GM04504 (cell line): Measurements from ENCODE around the gene KIF5B.
"Not testable (repeated sequence)": the region's sequence is repeated elsewhere in the genome, so short reads cannot be mapped to it uniquely, and the experiment has no call there.

ENCODE experiments used
- DNase-seq: peaks from one replicate; pipeline ENCODE4 v3.0.0-alpha.2; 2012; ENCODE audit warnings: low read depth

Gene KIF5B

DNA sequence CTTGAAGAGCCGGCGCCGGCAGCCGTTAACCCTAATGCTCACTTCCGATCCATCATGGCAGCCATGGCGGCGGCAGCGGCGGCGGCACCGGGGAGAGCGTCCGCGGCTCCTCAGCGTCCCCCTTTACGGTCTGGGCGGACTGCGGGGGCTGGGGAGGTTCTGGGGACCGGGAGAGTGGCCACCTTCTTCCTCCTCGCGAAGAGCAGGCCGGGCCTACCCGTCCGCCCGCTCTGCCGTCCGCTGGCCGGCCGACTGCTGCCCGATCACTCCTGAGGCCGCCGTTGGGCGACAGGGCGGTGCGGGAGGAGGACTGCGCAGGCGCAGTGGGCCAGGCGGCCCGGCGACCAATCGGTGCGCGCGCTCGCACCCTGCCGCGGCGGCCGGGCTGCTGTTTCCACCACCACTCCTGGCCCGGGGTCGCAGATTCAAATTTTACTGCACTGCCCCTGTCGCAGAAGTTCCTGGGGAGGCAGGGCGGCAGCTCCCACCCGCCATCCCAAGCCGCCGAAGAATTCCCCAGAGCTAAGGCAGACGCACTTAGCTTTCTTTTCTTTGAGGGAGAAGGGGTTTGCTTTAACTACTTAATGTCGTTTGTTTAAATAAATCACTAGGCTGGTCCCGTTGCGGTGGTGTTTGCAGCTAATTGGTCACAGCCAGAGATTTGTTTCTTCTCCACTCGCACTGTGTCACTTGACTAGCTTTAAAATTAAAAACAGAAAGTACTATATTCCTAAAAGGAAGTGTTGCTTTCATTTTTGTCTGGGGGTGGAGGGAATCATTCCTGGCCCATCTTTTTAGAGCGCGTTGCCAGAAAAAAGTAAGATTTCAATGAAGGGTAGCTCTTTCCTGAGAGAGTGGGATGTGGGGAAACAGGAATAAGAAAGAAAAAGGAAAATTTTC, at the start of gene KIF5B:
Gene KIF5B (minus strand): TSS at position 290 of the 900 bp plus-strand sequence. CDS start 452 bp downstream, outside the sequence.
- DNase-seq, result peak; percentile 70

DNA sequence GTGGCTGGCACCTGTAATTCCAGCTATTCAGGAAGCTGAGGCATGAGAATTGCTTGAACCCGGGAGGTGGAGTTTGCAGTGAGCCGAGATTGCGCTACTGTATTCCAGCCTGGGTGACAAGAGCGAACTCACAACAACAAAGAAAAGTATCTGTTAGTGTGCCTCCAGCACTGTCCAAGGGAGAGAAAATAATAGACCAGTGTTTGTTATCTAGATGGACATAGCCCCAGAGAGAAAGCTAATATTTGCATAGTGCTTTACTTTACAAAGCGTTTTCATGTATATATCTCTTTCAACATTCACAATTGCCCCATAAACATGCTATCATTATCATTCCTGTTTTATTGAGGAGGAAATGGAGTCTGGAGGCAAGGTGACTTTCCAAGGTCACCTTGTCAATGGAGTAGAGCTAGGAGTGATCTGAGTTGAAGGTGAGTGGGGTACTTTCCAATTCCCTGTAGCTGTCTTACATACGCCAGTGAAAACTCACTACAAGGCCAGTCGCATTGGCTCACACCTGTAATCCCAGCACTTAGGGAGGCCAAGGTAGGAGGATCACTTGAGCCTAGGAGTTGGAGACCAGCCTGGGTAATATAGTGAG, 49.7 kb upstream of the KIF5B start:
- DNase-seq, result no peak

DNA sequence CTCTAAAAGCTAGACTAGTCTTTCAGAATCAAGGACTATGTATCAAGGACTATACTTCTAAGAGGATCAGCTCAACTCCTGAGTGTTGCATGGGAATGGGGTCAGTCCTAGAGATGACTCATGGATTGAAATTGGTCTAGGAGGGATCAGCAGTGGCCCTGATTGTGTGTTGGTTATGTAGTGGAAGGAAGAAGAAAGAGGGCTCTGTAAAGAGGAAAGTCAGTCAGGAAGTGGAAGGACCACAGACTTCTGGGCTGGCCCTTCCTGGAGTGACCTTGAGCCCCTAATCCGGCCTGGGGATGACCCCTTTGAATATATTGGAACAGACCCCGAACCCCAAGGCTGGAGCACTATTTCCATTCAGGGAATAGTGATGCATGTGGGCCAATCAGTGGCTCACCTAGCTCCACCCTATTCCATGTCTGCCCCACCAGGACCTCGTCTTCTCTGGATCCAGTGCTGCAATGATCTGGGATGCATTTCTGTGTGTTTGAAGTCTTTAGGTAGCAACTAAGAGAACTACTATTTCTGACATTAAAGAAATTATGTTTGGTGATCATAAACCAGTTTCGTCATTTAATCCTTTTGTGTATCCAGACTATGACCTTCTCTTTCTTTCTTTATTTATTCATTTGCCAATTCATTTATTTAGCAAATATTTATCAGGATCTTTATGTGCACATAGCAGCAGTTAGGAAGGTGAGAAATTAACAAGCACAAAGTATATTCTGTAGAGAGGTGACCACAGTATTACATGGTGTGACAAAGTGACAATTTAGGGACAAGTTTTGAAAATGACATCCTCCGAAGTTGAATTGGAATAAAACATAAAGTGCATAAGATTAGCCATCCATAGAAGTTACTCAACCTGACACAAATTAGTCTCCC, 48.6 kb upstream of the KIF5B start:
- no peak for DNase-seq

DNA sequence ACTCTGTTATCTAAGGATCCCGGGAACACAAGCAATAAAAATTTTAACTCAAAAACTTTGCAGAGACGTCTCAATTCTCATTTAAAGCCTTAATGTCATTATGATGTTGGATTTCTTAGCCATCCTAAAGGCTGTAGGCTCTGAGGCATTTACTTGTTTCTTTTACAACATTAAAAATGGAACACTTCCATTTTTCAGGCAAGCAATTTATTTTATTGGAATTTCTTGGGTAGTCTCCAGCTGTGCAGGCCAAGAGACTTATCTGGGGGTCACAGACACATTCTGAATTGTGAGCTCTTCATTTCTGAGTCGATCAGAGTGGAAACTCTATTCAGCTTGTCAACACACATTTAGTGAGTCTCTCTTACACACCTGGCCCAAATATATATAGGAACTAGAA, 48.0 kb upstream of the KIF5B start:
- DNase-seq, result peak; percentile 12

DNA sequence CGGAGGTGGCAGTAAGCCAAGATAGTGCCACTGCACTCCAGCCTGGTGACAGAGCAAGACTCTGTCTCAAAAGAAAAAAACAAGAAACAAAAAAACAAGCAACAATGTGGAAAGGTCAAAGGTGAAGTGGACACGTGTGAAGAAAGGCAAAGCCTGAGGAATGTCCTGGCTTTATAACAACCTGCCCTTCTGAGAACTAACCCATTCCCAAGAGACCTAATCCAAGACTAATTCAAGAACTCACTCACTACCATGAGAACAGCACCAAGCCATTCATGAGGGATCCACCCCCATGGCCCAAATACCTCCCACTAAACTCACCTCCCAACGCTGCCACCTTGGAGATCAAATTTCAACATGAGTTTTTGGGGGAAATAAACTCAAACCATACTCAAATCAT, 47.5 kb upstream of the KIF5B start:
- peak; percentile 5 for DNase-seq

DNA sequence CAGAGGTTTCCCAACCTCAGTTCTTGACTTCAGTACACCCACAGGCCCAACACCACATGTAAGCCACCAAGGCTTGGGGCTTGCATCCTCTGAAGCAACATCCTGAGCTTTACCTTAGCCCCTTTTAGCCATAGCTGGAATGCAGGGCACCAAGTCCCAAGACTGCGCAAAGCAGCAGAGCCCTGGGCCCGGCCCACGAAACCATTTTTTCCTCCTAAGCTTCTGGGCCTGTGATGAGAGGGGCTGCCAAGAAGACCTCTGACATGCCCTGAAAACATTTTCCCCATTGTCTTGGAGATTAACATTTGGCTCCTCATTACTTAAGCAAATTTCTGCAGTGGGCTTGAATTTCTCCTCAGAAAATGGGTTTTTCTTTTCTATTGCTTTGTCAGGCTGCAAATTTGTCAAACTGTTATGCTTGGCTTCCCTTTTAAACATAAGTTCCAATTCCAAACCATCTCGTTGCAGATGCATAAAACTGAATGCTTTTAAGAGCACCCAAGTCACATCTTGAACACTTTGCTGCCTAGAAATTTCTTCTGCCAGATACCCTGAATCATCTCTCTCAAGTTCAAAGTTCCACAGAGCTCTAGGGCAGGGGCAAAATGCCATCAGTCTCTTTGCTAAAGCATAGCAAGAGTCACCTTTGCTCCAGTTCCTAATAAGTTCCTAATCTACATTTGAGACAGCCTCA, 42.5 kb upstream of the KIF5B start:
- not testable (repeated sequence) for DNase-seq

DNA sequence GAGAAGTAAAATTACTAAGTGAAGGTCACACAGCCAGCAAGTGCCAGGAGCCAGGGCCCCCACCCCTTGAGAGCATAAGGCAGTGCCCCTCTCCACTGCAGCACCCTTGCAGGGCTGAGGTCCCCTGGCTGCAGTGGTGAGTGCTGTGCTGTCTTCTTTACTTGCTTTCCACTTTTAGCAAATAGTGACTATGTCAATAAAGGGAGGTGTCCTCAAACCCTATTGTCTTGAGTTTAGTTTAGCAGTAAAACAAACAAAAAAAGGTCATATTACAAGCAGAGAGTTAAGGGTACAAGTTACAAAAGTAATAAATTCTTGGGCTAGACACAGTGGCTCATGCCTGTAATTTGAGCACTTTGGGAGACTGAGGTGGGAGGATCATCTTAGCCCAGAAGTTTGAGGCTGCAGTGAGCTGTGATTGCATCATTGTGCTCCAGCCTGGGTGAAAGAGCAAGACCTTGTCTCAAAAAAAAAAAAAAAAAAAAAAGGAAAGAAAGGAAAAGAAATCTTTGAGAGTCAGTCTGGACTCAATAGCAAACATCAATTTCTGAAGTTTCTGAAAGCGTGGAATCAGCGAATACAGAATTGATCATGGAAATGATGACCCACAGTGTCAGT, 39.0 kb upstream of the KIF5B start:
- no peak for DNase-seq

DNA sequence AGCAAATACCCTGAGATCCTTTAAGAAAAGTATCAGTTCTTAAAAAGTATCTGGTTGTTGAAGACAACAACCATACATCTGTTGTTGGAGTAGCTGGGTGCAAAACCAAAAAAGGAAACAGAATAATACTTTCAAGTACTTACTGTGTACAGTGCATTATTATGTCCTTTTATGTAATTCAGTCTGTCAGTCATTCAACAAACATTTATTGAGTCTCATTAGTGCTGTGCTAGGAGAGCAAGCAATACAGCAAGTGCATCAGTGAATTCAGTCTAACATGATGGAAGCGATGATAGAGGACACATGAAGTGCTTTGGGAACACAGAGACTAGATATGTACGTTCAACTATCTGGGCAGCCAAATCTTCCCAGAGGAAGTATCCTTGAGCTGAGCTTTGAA, 37.4 kb upstream of the KIF5B start:
- no peak for DNase-seq

DNA sequence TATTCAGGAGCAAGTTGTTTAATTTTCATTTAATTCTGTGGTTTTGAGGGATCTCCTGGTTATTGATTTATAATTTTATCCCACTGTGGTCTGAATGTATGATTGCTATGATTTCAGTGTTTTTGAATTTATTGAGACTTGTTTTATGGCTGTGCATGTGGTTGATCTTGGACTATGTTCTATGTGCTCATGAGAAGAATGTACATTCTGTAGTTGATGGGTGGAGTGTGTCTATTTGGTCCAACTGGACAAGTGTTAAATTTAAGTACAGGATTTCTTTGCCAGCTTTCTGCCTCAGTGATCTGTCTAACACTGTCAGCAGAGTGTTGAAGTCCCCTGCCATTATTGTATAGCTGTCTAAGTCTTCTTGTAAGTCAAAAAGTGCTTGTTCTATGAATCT, 34.8 kb upstream of the KIF5B start:
- DNase-seq, result no peak

DNA sequence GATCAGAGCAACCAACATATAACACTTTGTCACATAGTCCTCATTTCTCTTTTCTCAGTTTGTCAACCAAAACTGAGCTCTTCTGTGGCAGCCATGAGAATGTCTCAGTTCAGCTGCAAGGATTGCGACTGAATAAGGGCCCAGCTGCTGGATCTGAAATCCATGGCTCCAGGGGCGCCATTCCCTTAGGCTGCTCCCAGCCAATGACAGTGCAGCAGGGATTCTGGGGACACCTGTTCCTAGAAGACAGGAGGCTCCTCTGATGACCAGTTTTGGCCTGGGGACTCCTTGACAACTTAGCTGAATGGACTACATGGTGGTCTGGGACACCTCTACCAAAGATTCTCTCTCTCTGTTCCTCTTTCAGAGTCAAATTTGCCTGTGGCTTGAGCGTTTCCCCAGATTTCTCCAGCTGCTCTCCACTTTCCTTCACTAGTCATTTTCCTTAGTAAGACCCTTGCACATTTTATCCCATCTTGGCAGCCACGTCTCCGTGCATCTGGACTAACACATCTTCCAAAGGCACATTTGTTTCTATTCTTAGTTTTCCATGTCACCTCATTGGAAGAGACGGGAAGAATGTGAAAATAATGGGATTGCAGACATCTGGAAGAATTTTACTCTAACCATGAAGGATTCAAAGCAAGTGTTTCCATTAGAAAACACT, 28.1 kb upstream of the KIF5B start:
- DNase-seq, result no peak

DNA sequence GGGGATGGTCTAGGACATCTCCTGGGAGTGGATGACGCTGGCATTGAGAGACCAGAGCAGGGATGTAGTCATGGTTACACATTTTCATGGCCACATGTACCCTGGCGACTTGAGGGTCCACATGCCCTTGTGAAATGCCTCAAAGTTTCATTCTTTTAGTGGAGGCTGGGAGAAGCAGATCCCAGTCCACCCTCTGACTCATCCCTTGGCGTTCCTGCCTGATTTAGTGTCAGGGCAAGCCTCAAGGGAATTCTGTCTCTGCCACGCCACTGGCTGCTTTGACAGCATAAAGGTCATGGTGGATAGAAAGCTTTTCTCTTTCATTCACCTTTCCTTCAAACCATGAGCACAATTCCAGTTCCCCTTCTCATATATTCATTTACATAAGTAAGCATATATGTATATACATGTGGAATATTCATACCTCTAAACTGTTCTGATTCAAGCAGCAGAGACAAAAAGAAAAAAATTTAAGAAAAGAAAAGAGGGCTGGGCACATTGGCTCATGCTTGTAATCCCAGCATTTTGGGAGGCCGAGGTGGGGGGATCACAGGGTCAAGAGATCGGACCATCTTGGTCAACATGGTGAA, 21.8 kb upstream of the KIF5B start:
- peak; percentile 70 for DNase-seq

DNA sequence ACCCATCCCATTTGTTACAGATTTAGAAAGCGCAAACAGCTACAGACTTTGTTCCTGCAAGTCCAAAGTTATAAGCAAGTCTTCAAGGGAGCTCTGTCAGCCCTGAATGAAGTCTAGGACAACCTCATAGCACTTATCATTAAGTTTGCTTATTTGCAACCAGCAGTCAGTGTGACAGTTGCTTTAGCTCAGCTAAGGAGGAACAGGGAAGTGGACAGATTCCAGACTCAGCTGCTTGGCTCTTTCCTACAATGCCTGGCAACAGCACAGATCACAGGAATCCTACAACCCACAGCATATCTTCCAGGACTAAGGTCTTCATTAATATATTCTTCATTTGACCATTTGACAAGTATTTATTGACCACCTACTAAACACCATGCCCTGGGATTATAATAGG, 17.4 kb upstream of the KIF5B start:
- DNase-seq, result no peak

DNA sequence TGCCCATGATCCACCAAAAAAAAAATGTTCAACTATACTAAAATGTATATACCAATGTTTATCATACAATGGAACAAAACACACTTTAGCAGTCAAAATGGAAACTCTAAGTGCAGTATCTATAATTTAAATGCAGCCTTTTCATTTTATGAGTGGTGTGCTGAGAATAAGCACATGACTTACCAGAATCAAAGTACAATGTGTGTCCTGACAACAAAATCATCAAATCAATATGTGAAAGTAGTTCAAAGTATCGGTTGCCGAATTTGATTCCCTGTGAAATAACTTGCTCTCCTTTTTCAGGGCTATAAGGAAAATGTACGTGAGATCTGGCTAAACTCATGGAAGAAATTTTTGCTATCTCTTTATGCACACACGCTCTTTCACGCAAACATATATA, 16.9 kb upstream of the KIF5B start:
- no peak for DNase-seq

DNA sequence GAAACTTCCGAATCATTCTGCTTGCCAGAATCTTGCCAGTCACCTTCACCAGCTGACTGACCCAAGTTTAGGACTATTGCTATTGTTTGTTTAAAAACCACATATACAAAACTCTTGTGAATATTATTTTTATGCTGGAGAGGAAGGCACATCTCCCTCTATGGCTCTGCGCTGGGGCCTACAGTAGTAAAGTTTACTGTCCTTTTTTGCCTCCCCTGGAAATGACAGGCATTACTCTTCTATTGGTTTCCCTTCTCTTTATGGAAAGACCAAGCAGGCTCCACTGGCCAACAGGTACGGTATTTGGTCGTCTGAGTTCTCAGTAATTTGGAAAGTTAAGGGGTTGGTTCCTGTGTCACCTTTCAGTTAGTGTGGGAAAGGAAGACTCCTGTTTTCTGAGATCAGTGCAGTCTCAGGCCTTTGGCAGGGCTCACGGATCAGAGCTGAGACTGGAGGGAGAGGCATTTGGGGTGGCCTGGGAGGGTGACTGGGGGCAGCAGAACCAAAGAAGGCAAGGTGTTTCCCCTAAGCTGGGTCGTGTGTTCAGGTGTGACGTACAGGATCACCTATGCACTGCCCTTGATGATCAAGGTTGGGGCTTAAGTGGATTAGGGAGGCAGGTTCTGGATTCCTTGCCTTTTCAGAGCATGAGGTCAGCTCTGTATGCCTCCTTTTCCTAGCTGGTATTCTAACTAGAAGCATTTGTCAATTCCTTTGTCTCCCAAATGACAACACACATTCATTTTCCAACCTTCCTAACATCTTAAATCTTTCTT, 16.0 kb upstream of the KIF5B start:
- DNase-seq, result no peak

DNA sequence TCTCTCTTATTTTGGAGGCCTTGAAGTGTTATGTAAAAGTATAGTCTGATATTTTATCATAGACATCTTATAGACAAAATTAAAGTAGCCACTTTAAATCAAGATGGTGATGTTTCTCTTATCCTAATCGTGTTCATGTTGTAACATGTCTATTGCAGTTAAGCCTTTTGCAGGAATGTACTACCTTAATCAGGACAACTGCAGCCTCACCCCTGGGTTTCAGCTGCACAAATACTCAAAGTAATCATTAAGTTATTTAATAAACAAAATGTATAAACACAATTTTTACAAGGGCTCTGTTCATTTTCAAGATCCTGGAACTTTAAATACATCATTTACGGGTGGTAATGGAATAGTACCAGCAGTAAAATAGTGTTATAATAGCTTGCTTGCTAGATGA, 14.4 kb upstream of the KIF5B start:
- DNase-seq, result no peak

DNA sequence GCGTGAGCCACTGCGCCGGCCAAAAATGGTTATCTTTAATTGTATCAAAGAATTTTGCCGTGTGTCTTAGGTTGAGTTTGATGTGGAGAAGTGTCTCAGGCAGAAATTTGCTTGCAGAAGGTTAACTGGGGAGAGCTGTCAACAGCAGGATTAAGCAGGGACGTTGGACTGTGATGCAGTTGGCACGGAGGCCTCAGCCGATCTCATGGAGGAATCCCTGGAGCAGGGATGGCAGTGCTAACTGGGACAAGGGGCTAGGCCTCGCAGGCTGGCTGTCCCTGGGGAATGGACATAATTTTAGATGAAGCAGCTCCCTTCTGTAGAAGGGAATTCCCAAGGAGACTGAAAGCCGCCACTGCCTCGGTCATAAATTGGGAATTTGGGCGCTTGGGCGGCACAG, 12.3 kb upstream of the KIF5B start:
- no peak for DNase-seq

DNA sequence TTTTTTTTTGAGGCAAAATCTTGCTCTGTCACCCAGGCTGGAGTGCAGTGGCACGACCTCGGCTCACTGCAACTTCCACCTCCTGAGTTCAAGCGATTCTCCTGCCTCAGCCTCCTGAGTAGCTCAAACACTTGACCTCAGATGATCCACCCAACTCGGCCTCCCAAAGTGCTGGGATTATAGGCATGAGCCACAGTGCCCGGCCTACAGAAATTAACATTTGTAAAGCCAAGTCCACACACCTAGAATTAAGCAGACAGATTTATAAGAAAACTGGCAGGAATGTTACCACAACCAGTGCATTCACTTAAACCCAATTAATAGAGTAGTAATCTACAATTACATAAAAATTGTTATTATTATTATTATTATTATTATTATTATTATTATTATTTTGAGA, 11.7 kb upstream of the KIF5B start:
- not testable (repeated sequence) for DNase-seq

DNA sequence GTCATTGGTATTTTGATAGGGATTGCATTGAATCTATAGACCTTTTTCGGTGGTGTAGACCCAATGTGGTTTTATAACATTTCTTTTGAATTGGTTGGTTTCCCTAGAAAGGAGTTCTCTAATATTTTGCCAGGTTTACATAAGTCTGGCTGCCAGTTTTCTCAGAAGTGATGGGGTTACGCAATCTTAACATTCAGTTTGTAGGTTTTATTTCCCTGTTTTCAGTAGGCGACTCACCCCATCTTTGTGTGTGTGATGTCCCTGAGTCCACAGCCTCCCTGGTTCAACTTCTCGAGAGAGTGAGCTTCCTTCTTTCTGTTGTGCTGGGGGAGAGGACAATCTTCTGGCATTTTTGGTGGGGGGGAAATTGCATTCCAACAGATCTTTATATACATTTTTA, 9.6 kb upstream of the KIF5B start:
- DNase-seq, result peak; percentile 34

DNA sequence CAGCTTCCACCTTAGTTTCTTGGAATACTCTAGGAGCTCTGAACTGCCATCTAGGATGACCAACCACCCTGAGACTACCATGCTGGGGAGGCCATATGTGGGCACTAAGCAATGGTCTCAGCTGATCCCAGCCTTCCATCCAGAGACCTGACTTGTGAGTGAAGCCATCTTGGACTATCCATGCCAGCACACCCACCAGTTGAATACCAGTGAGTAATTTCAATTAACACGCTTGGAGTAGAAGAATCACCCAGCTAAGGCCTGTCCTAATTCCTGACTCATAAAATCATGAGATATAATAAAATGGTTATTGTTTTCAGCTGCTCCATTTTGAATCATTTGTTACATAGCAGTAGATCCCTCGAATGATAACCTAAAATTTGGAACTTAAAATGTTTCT, 5.2 kb upstream of the KIF5B start:
- DNase-seq, result no peak

DNA sequence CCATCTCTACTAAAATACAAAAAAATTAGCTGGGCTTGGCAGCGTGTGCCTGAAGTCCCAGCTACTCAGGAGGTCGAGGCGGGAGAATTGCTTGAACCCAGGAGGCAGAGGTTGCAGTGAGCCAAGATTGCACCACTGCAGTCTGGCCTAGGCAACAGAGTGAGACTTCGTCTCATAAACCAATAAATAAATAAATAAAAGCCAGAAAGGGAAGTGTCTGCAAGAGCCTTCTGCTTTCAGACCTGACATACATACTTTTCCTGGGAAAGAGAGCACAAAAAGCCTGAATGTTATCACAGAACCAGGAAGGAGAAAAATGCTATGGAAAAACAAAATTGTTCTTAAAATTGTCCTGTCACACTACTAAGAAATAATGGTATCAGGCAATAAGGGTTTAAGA, 4.1 kb upstream of the KIF5B start:
- DNase-seq, result no peak
